HK-2 (cell line): Measurements from ENCODE around the gene CYYR1.
A peak's percentile ranks its signal among the peaks of the same experiment; 100 is the strongest.

Experiments
- DNase-seq: peaks from one replicate; pipeline ENCODE4 v3.0.0-alpha.2; 2018; ENCODE audit not compliant: unreplicated experiment

CYYR1 gene

GRCh38 chr21:26572702-26573381 is at the start of gene CYYR1:
Gene CYYR1 (minus strand): TSS chr21:26573286. CDS start chr21:26572940, 346 bp downstream.
- DNase-seq: peak; percentile 21

- DNase-seq: no peak
These were observed 44.1 kb upstream of the CYYR1 start for GRCh38 chr21:26617176-26617575.

GRCh38 chr21:26614251-26614650 is 41.2 kb upstream of the CYYR1 start:
- no peak for DNase-seq

- DNase-seq: no peak
These were observed 26.2 kb upstream of the CYYR1 start for GRCh38 chr21:26599261-26599660.

- DNase-seq: no peak
These were observed 24.9 kb upstream of the CYYR1 start for GRCh38 chr21:26597981-26598380.

- DNase-seq: no peak
These were observed 23.9 kb upstream of the CYYR1 start for GRCh38 chr21:26597031-26597430.

GRCh38 chr21:26595971-26596370 is 22.9 kb upstream of the CYYR1 start:
- no peak for DNase-seq

GRCh38 chr21:26593800-26594199 is 20.7 kb upstream of the CYYR1 start:
- no peak for DNase-seq

- DNase-seq: no peak
These were observed 18.5 kb upstream of the CYYR1 start for GRCh38 chr21:26591543-26591942.

- no peak for DNase-seq
These were observed 15.4 kb upstream of the CYYR1 start for GRCh38 chr21:26588446-26588845.

- no peak for DNase-seq
These were observed 14.7 kb upstream of the CYYR1 start for GRCh38 chr21:26587736-26588201.

- no peak for DNase-seq
These were observed 10.7 kb upstream of the CYYR1 start for GRCh38 chr21:26583769-26584168.

GRCh38 chr21:26581818-26582217 is 8.7 kb upstream of the CYYR1 start:
- no peak for DNase-seq

GRCh38 chr21:26572076-26572701 is 897 bp downstream of the CYYR1 start:
- no peak for DNase-seq

- no peak for DNase-seq
These were observed 2.9 kb downstream of the CYYR1 start for GRCh38 chr21:26570203-26570602.

GRCh38 chr21:26565546-26565945 is 7.5 kb downstream of the CYYR1 start:
- no peak for DNase-seq

- DNase-seq: no peak
These were observed 8.0 kb downstream of the CYYR1 start for GRCh38 chr21:26565111-26565510.

- no peak for DNase-seq
These were observed 9.1 kb downstream of the CYYR1 start for GRCh38 chr21:26563856-26564503.

- no peak for DNase-seq
These were observed 12.5 kb downstream of the CYYR1 start for GRCh38 chr21:26560612-26561011.

- no peak for DNase-seq
These were observed 14.0 kb downstream of the CYYR1 start for GRCh38 chr21:26559099-26559498.

- no peak for DNase-seq
These were observed 16.0 kb downstream of the CYYR1 start for GRCh38 chr21:26557106-26557505.

GRCh38 chr21:26555540-26556146 is 17.4 kb downstream of the CYYR1 start:
- no peak for DNase-seq

GRCh38 chr21:26554365-26554764 is 18.7 kb downstream of the CYYR1 start:
- DNase-seq: no peak
